CD4-positive, alpha-beta T cell treated with Interferon alpha-2 for 1 hour (primary cell): ENCODE data around the gene CRYGB.
"Not testable (repeated sequence)": the region's sequence is repeated elsewhere in the genome, so short reads cannot be mapped to it uniquely, and the experiment has no call there.

Source experiments
- DNase-seq, 2 donors: peaks; one replicate each; pipeline ENCODE4 v3.0.0-alpha.2; 2020 to 2022

CRYGB gene

GRCh38 chr2:208112273-208112745 lies 33.6 kb downstream of the CRYGB start:
- not testable (repeated sequence) for DNase-seq

DNA sequence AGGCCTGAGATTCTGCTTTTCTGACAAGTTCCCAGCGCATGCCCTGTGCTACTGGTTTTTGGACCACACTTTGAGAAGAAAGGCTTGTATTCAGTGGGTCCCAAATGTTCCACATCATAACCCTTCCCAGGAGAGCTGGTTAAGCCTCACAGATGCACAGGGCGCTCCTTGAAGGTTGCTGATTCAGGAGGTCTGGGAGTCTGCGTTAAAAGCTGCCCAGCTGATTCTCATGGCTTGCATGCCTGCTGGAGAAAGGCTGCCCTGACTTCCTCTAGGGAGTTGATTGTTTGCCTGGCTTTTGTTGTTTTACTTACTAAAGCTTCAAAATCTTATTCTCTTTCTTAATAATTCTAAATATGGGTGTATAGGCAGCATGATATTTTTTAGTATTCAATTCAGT lies 42.3 kb downstream of the CRYGB start:
- DNase-seq: no peak

DNA sequence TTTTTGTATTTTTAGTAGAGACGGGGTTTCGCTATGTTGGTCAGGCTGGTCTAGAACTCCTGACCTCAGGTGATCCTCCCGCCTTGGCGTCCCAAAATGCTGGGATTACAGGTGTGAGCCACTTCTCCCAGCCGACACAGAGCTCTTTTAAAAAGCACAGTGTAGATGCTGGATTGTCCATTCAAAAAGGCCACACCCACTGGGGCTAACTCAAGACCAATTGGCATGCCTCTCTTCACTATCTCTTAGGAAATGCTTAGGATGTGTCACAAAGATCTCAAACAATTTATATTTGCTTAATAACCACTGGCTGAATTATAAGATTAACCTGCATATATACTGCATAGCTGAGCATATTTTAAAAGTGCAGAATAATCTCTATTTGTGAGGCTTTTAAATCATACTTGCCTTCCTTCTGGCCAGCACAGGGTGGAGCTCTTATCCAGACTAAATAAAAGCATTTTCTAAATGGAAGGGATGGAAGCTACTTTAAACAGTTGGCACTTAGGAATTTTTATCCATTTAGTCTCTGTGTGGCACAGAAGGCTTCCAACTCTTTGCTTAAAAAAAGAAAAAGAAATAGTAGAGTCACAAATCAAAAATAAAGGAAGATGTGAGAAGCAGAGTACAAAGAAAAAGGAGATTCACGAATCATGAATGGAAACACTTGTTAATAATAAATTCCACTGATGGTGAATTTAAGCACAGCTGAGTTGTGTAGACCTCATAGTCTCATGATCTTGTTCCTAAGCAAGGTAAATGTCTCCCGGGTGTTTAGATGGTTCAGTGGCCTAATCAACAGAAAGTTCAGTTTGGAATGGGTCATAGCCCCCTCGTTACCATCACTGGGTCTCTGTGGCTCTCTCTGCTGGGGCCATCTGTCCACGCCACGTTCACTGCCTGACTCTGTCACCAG lies 44.0 kb downstream of the CRYGB start:
- no peak for DNase-seq

- DNase-seq: no peak
These were observed 46.1 kb downstream of the CRYGB start for GRCh38 chr2:208099682-208100470.

- DNase-seq: not testable (repeated sequence)
These were observed 47.3 kb downstream of the CRYGB start for GRCh38 chr2:208098701-208099100.

DNA sequence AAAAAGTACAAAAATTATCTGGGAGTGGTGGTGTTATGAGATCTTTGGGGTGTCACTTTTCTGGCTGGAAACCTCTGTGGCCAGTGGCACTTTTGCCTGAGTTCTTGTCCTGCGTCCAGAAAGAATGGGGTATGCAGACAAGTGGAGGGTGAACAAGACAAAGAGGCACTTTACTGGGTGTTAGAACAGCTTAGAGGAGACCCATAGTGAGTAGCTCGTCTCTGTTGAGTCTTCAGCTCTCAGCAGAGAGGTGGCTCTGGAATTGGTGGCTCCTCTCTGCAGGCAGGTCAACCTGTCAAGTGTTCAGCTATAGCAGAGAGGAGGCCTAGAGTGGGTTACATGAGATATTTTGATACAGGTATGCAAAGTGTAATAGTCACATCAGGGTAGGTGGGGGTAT lies 47.7 kb downstream of the CRYGB start:
- no peak for DNase-seq

- DNase-seq: no peak
These were observed 48.2 kb downstream of the CRYGB start for GRCh38 chr2:208097801-208098200.

DNA sequence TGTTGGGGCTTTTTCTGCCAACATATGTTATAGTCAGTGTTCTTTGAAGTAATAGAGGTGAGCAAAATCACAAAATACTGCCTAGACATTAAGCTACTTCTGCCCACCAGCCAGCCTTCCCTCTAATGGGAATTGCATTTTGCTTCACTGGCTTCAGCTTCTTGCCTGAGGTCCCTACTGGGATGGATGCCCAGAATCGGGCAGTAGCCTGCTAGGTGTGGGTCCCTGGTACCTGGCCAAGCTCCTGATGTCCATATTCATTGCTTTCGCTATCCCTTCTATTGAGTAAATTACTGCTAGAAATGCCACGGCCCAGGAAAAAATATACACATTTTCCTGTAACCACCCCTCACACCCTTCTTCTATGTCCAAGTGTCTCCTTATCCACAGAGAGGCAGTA lies 48.6 kb downstream of the CRYGB start:
- DNase-seq: no peak

DNA sequence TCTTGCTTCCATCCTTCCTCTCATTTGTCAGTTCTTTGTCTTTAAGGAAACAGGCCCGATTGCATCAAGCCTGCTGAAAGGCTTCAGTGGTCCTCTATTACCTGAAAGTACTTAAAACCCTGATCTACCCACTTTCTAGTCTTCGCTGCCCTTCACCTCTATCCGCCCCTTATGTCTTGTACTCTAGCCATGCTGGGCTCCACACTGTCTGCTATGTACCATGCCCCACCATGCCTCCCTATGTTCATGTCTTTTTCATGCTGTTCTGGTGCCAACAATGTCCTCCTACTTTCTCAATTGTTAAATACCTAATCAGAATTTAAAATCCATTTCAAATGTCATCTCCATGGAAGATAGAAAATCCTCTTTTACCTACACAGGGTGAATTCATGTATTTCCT lies 49.9 kb downstream of the CRYGB start:
- DNase-seq: no peak

DNA sequence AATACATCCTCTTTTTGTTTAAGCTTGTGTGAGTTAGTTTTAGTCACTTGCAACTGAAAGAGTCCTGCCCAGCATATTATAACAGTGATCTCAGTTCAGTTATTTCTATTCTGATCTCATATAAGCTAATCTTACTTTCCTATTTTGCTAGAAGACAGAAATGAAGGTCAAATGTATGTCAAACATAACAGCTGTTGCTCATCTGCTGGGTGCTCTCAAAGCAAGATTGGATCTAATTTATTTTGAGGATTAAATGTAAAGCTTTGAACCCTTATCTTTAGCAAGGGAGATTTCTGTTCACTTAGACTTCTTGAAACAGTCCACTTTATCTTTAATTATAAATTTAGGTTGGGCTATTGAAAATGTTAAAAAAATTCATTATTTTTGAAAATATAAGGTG lies 52.8 kb downstream of the CRYGB start:
- no peak for DNase-seq
